ENCODE data around the gene STPG4.

Gene STPG4

DNA sequence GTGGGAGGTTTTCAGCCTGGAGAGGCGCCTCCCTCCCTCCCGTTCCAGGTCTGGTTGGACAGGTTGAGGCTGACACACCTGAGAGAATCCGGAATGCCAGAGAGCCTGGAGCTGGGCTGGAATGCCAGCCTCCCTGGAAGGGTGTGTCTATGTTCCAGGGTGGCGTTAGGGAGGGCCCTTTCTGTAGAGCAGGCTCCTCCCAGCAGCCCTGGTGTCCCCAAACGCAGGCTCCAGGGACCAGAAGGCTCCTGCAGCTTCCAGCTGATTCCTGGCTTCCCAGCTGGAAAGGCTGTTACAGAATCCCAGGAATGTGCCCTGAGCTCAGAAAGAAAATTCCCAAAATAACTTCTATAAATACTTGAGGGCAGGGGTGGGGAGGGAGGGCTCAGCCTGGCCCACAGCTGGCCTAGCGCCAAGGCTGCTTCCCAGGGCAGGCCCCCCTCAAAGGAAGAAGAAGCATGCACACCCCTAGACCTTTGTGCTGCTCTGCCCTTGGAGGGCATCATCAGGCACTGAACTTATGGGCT lies 85.4 kb downstream of the STPG4 start:
- no peak for DNase-seq

DNA sequence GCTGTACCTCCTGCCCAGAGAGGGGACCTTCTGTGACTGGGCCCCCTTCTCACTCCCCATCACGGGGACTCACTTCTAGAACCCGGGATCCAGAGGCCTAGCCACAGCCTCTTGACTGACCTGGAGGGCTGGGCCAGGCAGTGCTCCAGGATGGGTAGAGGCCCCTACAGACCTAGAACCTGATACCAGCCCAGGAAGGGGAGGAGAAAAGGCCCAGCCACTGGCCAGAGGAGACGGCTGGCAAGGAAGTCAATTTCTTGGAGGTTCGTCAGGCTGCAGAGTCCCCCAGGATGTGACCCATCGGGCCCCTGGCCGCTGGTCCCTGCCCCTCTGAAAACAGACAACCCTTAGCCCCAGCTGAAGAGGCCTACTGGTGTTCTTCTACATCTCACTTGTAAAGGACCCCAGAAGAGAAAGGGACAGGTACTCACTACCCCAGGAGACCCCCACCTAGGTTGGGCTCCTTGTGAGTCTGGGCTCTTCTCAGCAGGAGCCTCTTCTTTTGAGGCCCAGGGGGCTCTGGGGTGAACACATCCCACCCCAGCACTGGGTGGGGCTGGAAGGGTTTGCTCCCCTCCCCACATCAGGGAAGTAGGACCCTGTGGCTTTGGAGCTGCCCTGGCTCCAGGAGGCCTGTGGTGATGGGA lies 86.0 kb downstream of the STPG4 start:
- no peak for DNase-seq

DNA sequence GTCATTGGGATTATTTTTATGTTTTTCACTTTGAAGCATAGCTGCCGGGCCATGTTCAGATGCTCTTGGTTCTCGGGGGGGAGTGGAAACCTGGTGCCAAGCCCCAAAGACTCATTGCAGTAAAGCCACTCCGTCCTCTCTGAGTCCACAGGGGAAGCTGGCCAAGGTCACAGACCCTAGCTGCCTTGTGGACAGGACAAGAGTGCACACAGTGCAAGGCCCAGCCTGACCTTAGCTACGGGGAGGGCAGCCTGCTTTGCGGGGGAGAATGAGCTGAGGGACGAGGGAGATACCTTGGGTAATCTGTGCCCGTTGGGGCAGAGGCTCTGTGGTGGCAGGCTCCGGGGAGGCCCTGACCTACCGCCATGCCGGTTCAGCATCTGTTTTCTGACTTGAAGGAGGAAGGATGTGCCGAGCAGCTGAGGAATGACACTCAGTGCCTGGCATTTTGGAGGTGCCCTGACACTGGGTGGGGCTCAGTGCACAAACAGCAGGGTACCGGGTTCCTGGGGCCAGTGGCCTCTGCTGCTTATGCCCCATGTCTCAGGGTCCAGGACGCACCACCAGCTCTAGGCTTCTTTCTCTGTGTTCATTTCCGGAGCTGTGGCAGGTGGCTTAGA lies 87.2 kb downstream of the STPG4 start:
- no peak for DNase-seq

DNA sequence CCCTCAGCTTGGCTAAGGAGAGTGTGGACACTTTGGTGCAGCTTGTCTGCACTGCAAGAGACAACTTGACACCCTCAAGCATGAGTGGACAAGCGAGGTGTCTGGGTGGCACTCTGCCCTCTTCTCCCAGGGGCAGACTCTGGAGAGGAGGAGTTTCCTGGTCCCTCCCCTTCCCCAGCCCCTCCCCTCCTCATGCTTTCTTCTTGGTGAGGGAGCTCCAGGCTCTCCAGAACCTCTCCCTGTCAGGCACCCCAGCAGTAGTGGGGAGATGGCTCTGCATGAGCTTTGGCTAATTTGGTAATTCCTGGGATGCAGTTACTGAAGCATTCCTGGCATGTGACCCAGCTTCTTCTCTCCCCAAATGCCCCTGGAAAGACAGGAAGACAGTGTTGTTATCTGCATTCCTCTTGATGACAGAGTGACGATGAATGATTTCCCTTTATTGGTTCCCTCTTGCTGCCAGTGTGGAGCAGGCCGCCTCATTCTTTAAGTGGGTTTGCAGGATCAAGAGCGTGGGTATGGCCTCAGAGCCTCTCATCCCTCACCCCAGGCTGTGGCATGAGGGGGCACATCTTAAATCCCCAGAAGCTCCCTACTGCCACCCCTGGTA lies 89.2 kb downstream of the STPG4 start:
- DNase-seq = no peak

DNA sequence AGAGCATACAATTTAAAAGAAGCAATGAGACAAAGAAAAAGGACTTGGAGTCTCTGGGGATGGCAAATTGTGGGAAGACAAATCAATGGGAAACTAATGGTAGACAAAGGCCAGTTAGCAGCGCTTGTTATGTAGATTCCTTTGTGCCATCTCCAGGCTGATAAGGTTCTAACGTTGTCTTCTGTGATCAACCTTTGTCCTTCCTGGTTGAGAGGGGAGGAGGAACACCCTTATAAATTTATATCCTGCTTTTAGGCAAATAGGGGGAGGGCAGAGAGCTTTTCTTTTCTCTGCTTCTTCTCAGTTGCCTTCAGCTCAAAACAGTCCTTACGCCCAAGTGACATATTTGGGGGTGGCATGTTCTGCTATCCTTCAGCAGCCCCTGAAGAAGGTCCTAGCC lies 89.8 kb downstream of the STPG4 start:
- no peak for DNase-seq

DNA sequence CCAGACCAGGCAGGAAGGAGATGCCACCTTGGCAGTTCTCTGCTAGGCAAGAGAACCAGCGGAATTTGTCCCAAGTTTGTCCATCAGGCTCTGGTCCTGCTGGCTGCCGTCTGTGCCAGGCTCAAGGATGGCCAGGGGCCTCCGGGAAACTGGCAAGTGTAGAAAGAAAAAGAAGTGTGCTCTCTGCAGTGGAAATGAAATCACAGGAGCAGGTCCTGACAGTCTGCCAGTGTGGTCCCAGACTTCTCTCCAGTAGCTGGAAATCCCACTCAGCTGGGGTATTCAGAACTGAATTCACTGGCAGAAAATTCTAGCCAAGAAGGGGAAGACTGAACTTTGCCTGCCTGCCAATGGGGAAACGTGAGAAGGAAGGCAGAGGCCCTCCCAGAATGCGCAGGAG lies 91.0 kb downstream of the STPG4 start:
- DNase-seq = no peak

DNA sequence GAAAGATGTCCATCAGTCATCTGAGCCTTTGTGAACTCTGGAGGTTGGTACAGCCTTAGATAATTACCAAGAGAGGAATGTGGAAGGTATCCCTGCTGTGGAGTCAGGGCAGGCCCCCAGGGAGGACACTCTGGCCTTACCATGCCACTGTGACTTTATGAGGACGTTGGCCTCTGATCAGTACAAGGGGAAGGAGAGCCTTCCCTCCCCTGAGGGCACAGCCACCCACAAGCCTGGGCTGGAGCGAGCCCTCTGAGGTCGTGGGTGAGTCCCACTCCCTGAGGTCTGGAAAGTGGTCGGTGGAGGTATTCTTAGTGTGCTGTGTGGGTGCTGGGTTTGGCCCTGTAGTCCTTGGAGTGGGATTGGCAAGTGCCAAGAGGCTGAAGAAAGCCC lies 91.6 kb downstream of the STPG4 start:
- DNase-seq = no peak

DNA sequence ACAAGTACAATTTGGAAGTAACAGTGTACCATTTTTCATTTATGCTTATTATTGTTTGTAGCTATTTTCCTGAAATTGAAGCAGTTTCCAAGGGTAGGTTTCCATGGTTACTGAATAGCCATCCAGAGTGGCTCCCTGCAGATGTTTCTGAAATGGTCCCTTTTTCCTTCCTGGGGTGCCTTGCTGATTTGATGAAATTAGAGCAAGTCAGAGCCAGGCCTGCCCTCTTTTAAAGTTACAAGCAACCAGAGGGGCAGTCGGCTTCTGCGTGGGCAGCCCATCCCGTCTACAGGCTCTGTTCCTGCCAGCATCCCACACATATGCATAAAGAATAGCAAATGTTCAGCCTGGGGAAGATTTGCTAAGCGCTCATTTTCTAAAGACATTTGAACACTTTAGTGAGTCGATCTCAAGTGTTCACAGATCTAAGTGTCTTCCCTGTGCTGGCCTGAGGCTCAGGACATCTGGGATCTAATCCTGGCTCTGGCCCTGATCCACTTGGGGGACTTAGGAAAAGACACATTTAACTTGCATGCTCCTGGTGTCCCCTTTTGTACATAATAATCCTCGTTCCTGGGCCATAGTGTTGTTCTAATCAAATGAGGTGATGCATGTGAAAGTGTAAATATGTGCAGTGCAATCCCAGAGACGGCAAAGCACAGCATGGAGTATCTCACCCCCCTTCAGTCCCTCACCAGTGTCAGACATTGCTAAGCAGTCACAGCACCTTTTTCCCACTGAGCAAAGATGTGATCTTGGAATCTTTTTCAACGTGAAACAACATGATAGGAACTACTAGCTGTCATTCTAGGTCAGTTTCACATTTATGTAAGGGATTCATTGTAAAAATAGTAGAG lies 92.2 kb downstream of the STPG4 start:
- no peak for DNase-seq

DNA sequence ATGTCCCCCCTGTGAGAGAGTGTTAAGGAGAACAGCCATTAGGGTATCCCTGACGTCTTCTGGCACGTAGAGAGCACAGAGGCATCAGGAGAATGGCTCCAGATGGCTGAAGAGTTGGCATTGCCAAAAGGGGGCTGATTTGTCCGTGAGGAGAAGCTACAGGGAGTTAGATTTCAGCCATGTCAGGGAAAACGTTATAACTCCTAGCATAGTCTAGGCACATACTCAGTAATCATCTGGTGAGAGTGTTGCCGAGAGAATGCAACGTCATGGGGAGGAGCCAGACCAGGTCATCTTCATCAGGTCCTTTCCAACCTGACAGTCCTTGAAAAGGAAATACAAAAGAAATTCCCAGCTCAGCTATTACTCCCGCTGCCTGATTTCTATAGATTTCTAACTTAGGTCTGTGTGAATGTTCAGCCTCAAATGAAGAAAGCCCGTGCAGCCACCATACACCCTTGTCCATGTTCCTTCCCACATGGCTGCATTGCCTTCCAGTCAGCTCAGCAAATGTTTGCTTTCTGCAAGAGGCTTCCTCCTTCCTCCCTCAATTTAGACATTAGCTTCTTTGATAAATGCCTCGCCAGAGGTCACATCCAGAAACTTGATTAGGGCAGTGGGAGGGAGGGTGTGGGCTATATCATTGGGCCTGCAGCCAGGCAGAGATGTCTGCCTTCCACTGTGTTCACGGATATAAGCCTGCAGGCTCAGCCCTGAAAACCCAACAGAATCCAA lies 93.0 kb downstream of the STPG4 start:
- no peak for DNase-seq

DNA sequence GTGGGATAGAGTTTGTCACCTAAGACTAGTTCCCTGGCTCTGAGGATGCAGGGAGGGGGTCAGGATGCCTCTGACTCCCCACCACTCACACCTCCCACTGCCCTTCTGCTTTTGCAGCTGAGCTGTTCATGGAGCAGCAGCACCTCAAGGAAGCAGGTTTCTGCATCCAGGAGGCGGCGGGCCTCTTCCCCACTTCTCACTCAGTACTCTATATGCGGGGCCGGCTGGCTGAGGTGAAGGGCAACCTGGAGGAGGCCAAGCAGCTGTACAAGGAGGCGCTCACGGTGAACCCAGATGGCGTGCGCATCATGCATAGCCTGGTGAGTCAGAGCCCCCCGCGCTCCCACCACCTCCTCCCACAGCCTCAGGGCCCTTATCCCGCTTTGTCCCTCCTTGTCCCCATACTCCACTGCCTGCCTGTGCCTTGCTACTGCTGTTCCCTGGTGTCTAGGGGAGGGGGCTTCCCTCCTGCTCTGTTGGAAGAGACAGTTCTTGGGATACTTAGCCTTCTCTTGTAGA lies 94.4 kb downstream of the STPG4 start:
- DNase-seq = no peak

DNA sequence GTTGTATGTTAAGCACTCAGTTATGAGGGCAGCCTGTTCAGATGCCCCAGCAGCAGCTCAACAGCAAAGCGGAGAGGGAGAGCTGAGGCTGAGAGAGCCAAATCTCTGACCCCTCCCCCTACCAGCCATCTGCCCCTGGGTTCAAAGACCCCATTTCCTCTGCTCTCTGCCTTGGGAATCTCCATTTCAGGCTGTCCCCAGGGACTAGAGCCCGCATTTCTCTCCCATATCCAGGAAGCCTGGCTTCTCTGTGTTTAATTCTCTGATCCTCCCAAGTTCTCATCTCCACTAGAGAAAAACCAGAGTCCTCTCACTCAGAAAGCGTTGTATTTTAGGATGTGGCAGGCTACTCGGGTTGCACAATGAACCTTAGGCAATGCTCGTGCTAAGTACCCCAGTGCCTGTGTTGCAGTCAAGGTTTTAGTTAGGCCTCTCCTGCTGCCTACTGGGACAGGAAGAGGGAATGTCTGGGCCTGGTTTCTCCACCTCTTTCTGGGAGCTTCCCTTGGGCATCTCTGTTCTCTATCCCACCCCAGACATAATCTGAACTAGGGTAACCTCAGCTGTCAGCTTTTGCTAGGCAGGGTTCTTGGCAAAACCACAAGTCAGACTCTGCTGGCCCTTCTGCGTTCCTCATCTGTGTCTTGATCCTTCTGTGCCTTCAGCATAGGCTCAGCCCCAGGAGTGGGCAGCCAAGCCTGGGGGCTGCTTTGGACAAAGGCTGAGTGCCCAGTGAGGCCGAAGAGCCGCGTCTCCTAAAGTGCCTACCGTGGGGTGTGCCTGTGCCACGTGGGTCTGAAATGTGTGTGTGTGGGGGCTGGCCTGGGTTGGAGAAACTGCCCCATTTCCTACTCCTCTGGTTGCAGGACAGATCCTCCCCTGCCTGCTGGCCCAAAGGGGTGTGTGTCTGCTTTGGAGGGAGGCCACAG lies 96.8 kb downstream of the STPG4 start:
- no peak for DNase-seq

DNA sequence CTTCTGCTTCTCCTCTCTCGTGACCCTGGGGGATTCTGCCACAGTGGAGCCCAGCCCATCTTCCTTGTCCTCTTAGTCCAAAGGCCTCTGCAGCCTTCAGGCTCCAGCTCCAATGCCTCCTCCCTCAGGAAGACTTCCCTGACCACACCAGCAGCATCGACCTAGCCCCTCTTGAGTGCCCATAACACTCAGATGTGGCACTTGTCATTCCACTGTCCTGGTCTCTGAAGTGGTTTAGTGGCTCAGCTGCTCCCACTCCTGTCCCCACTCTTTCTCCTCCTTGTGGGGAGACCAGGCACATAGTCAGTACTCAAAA lies 97.5 kb downstream of the STPG4 start:
- DNase-seq = no peak

DNA sequence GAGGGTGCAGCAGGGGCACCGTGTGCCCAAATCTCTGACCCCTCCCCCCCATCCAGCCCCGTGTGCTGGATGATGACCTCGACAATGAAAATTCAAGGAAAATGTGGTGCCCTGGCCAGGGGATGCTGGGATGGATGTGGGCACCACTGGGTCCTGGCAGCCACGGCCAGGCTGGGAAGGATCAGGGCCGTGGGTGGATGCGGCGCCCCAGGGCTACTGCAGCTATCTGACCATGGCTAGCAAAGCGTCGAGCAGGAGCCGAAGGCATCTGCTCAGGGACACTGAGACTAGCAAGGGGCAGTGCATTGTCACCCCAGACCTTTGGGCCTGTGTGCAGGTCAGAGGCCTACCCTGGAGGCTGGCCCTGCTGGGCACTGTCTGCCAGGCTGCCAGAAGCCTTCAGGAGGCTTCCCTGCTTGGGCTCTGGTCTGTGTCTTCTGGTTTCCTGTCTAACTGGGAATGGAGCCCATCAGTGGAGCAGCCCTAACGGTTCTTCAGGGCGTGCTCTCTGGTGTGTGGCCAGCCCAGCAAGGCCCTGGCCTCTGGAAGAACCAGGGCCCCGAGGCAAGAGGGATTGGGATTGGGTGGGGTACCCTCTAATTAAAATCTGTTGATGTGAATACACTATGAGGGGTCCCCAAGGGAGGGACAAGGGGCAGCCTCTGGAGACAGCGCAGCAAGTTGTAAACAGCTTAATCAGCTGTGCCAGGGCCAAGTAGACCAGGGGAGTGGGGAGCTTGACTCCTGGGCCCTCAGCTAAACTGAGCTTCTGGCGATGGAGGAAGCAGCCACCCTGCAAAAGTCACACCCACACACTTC lies 98.0 kb downstream of the STPG4 start:
- DNase-seq = no peak

DNA sequence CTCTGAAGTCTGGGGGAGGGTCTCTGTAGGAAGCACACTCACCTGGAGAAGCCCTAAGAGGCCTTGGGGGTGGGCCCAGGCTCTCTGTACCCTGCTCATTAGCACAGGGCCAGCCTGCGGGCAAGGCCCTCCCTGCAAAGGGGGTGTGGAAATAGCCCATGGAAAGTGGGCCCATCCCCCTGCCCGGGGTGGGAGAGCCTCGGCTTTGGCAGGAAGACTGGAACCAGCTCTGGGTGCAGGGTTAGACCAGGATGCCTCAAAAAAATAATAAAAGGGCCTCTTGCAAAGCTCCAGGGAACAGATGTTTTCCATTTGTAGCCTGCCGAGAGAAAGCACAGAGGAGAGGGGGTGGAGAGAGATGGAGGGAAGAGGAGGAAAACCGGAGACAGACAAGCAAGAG lies 98.7 kb downstream of the STPG4 start:
- DNase-seq = no peak

DNA sequence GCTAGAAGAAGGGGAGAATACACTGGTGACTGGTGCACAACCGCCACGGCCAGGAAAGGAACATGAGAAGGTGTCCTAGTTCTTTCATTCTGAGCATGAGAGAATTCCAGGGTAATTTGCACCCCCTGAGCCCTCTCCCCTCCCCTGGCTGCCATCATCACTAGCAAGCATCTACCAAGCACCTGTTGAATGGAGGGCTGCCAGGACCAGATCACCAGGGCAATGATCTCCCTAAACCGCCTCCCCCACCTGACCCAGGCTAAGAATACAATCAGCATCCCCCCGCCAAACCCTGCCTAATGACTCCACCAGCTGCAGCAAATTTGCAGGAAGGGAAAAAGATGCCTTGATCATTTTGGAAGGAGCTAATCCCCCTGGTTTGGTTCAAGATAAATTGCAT lies 100.2 kb downstream of the STPG4 start:
- no peak for DNase-seq

DNA sequence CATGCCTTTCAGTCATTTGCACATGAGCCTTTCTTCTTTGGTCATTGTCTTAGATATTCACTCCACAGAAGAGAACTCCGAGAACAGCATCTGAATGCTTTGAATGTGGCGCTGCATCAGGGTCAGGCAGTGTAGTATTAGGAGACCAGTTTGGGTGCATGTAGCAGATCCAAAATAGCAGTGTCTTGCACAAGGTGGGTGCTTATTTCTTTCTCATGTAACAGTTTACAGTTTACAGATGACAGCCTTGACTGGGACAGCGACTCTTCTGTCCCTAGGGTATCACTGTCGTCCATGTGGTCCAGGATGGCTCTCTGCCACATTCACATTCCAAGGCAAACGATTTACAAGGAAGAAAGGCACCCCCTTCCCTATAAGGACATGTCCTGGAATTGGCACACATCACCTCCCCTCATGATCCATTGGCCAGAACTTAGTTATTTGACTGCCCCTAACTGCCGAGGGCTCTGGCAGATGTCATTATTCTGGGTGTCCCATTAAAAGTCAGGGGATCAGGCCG lies 101.0 kb downstream of the STPG4 start:
- DNase-seq = no peak

DNA sequence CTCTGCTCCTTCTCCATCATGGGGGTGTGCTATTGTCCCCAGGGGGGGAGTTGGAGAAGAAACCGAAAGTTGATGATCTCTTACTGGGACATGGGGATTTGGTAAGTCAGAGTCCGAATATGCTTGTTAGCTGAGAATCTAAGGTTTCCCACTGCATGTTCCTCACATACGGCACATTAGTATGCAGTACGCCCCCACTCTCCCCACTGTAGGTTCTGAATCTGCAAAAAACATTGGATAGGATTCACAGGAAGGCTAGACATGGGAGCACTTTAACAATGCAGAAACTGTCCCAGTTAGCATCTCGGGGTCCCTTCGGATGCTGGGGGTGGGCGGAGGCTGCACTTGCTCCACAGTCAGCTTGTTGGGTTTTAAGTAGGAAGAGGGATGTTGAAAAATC lies 102.3 kb downstream of the STPG4 start:
- no peak for DNase-seq

DNA sequence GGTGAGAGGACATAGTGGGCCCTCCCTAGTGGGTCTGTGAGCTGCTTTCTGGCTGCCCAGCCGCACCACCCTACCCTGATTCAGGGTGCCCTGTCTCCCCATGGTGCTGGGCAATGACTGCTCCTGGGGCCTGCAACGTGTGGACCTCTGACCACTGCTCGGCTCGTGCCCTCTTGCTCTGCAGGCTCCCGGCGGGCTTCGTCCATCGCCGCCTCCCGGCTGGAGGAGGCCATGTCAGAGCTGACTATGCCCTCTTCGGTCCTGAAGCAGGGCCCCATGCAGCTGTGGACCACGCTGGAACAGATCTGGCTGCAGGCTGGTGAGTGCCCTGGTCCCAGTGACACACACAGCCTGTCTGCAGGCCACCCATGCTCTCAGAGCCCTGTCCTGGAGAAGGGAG lies 103.5 kb downstream of the STPG4 start:
- DNase-seq = no peak

DNA sequence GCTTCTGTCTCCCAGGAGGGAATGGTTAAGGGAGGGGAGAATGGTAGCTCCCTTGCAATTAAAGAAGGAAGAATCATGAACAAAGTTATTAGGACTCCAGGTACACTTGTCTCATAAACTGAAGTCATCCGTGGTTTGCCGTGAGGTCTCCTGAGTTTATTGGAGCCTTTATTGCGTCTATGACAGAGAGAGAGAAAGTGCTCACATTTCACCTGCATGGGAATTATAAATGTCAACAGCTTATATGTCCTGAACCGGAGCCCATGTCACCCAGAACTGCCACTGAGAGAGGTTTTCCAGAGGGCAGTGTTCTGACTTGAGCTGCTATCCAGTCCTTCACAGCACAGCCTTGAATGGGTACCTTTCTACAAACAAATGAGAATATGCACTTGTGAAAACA lies 104.3 kb downstream of the STPG4 start:
- no peak for DNase-seq

DNA sequence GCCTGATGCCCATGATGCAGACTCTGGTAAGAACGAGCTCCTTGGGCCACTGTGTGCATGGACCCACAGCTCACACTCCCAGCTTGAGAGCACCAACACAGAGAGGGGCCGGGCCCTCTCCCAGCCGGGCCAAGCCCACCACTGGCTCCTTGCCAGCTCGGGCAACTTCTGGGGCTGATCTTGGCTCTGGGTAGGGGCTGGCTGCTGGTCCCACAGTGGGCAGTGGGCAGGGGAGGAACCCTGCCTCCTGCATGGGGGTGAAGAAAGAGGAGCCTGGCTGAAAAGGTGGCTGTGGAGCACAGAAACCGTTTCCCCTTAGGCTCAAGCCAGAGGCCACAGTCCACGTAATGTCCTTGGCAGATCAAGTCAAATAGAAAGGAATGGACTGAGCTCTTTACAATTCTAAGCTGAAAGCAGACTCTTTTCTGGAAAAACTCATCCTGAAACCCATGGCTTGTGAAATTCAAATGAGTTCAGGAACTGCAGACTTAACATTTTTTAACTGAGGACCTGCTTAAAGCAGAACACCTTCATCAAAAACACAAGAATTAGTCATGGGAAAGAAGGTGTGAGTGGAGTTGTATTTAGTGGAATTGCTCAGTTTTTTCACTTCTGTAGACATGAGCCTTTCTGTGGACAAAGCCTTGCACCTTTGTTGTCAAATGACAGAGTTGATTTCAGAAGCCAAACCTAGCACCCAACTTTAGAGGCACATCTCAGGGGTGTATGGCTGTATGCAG lies 104.9 kb downstream of the STPG4 start:
- DNase-seq = no peak

All from T-helper 9 cell (primary cell).